CD1c-positive myeloid dendritic cell (primary cell): ENCODE data around the gene APOB.
"Not testable (repeated sequence)": the region's sequence is repeated elsewhere in the genome, so short reads cannot be mapped to it uniquely, and the experiment has no call there.

ENCODE experiments used
- DNase-seq: peaks from one replicate; pipeline ENCODE4 v3.0.0-alpha.2; 2016; ENCODE audit errors: extremely low spot score

Gene APOB

GRCh38 chr2:21034156-21034971, 9.5 kb downstream of the APOB start:
- no peak for DNase-seq

DNA sequence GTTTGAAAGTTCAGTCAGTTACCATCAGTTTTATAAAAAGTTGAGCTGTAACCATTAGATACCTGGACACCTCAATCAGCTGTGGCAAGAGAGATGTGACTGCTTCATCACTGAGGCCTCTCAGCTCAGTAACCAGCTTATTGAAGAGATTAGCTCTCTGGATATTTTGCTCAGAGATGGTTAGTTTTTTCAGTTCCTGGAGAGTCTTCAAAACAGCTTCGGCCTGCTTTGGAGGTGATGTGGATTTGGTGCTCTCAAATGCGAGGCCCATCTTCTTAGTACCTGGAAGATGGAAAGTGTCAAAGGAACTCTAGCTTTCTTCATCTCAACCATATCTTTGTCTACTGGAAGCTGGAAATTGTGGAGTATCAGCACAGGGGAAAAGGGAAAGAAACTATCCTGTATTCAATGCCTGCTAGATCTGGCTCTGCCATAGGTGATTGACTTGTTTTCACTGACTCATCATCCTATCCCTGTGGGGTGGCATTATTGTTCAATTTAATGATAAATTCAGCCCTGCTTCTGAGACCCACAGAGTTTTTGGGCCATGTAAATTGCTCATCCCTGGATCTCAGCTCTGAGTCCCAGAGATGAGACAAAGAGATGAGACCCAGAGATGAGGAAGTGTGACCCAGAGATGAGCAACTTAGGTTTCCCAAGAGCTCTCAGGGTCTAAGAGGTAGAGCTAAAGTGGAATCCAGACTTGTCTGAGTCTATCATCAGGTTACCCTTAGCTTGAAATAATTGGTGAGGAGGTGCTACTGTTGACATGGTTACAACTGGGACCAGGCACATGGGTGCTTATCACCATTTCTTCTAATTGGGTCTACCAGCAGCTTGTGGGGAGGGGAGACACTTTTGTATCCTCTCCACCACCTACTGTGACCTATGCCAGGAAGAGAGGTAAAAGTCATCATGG, 10.4 kb downstream of the APOB start:
- DNase-seq = no peak

DNA sequence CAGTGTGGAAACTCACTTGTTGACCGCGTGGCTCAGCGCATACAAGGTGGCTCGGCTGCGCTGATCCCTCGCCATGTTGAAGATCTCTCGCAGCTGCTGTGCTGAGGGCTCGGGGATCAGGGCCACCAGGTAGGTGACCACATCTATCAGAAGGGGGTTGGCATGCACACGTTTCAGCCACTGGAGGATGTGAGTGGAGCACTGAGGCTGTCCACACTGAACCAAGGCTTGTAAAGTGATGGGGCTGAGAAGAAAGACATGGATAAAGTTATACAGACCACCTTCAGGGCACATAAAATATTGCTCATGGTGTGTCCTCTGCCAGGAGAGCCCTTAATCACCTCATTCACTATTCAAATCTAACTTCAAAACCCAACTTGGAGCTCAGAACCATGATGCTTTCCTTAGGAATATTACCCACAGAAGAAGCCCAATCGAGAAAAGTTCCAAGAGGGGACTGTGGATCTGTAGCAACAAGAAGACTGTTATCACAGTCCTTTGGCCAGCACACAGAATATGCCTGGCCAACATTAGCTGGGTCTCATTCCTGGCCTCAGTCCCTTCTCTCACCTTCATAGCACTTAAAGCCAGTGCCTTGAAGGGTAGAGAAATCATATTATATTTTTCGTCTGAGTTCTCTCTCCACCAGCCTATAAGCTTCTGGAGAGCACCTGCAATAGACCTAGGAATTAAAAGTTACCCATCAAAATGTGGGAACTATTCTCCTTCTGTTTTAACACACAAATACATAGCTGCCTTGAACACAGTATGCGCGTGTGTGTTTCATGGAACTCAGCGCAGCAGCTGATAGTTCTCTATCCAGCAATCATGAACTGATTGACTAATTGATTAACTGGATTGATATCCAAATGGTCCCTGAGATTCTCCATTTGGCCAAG, 11.3 kb downstream of the APOB start:
- DNase-seq = no peak

GRCh38 chr2:21030983-21031968, 12.6 kb downstream of the APOB start:
- DNase-seq = no peak

- DNase-seq = no peak
Measured at GRCh38 chr2:21029519-21029918, 14.4 kb downstream of the APOB start.

DNA sequence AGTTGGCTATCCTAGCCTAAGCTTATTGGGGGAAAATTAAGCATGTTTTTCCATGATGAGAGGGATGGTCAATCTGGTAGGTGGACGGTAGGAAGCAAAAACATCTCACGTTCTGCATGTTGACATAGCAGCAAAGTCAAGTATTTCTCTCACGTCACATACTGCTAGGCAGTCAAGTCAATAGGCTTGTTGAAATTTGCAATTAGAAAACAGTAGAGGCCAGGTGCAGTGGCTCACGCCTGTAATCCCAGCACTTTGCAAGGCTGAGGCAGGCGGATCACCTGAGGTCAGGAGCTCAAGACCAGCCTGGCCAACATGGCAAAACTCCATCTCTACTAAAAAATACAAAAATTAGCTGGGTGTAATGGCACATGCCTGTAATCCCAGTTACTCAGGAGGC, 14.9 kb downstream of the APOB start:
- not testable (repeated sequence) for DNase-seq

- no peak for DNase-seq
Measured at GRCh38 chr2:21028021-21028947, 15.6 kb downstream of the APOB start.

- DNase-seq = no peak
Measured at GRCh38 chr2:21026479-21027282, 17.2 kb downstream of the APOB start.

DNA sequence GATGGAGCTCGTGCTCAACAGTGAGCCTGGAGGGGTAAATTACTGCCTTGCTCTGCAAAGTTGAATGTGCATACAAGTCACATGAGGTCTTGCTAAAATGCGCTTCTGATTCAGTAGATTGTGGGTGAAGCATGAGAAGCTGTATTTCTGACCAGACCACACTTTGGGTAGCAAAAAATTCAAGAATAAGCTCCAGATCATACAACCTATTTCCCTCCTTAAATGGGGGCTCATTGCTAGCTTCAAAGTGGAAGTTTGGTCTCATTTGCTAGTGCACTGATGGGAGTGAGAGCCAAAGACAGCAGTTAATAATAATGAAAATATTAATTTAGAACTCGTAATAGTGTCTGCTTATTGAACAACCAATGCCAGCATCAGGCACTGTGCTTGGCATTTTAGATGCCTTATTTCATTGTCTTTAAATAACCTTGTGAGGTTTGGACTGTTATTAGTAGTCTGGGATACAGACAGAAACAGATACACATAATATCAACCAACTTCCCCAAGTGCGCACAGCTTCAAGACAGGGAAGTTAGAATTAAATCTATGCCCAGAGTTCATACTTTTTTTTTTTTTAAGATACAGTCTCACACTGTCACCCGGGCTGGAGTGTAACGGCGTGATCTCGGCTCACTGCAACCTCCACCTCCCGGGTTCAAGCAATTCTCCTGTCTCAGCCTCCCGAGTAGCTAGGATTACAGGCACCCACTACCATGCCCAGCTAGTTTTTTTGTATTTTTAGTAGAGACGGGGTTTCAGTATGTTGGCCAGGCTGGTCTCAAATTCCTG, 18.0 kb downstream of the APOB start:
- no peak for DNase-seq

DNA sequence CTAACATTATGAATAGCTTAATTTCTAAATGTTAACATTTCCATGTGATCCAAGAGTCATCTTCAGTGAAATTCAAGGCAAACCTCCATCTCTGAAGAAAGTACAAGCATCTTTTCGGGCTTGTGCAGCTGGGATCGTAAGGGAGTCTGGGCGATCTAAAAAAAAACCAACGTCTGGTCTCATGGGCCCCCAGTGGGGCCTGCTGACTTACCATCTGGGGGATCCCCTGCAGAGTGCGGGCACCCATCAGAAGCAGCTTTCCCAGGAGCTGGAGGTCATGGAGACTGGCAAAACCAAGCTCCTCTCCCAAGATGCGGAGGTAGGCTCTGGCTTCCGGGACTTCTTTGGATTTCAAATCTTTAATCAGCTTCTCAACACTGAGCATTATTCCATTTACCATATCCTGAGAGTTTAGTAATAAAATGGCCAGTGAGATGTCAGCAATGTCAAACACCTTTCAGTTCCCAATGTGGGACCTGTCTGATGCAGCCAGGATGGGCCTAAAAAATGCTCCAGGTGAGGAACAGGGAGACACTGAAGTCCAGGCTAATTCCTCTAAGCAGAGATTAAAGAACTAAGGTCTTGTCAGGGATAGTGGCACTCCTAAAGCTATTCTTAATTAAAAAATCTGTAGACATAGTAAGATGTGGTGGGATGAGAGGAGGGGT, 19.0 kb downstream of the APOB start:
- DNase-seq = no peak

DNA sequence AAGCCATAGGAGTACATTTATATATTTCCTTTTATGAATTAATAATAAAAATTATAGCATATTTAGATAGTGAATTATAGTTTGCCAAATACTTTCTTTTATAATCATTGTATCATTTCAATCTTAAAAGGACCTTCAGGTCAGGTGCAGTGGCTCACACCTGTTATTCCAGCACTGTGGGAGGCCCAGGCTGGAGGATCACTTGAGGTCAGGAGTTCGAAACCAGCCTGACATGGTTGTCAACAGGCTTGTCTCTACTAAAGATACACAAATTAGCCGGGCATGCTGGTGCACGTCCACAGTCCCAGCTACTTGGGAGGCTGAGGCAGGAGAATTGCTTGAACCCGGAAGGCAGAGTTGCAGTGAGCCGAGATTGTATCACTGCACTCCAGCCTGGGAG, 19.7 kb downstream of the APOB start:
- DNase-seq = no peak

DNA sequence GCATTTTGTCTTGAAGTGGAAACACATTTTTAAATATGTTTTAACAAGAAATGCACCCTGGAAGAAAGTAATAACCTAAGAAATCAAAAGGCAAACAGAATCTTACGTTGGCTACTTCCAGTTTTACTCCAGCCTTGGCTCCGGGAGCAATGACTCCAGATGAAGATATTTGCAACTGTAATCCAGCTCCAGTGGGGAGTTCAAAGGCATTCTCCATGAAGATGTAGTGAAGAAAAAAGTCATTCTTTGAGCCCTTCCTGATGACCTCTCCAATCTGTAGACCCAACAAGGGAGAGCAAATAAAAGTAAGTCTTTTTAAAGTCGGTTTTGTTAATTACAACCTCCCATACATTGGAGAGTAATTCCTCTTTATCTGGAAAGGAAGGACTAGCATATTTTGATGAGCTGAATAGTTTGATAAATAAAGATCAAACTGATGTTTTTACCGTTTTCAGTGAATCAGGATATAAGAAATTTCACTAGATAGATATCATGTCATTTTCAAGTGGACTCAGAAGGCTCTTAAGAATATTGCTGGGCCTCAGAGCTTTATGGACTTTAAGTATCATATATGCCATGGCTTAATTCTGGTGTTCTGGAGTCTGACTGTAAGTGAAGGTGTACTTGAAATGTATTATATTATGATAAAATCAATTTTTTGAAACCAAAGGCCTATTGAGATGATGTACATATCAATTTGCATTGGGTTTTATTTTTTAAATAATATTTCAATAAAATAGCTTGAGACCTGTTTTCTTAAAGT, 20.3 kb downstream of the APOB start:
- DNase-seq = no peak

- DNase-seq = no peak
Measured at GRCh38 chr2:21022792-21023367, 21.0 kb downstream of the APOB start.

GRCh38 chr2:21021430-21021829, 22.4 kb downstream of the APOB start:
- no peak for DNase-seq

- no peak for DNase-seq
Measured at GRCh38 chr2:21020668-21021288, 23.1 kb downstream of the APOB start.
